Stimulated activated CD4-positive, alpha-beta T cell treated with anti-CD3 and anti-CD28 coated beads, Interleukin-1b, Interleukin-23, amount 100 ng/mL, for 24 hours (primary cell): ENCODE data around the gene KNCN.

Source experiments
- DNase-seq, 4 experiments: peaks; one replicate each; pipeline ENCODE4 v3.0.0-alpha.2; 2020; ENCODE audit warnings: low read depth in 4 of 4, low spot score in 1 of 4

Gene KNCN

GRCh38 chr1:46525253-46525983 lies 26.0 kb downstream of the KNCN start:
- DNase-seq = no peak

- no peak for DNase-seq
Observed at GRCh38 chr1:46524843-46525242, 26.6 kb downstream of the KNCN start.

- DNase-seq = no peak
Observed at GRCh38 chr1:46523496-46524353, 27.7 kb downstream of the KNCN start.

GRCh38 chr1:46522969-46523320 lies 28.5 kb downstream of the KNCN start:
- no peak for DNase-seq

- peak in 1 of 4 experiments; percentile 33 for DNase-seq
Observed at GRCh38 chr1:46522184-46522968, 29.1 kb downstream of the KNCN start.

- DNase-seq = no peak
Observed at GRCh38 chr1:46521414-46521813, 30.0 kb downstream of the KNCN start.

GRCh38 chr1:46520063-46520911 lies 31.2 kb downstream of the KNCN start:
- no peak for DNase-seq

- DNase-seq = no peak
Observed at GRCh38 chr1:46519209-46519608, 32.2 kb downstream of the KNCN start.

- no peak for DNase-seq
Observed at GRCh38 chr1:46517932-46518498, 33.4 kb downstream of the KNCN start.

GRCh38 chr1:46517010-46517600 lies 34.3 kb downstream of the KNCN start:
- no peak for DNase-seq

GRCh38 chr1:46516200-46516950 lies 35.1 kb downstream of the KNCN start:
- no peak for DNase-seq

- DNase-seq = no peak
Observed at GRCh38 chr1:46515576-46515975, 35.9 kb downstream of the KNCN start.

GRCh38 chr1:46513536-46513935 lies 37.9 kb downstream of the KNCN start:
- no peak for DNase-seq

- no peak for DNase-seq
Observed at GRCh38 chr1:46512792-46513190, 38.7 kb downstream of the KNCN start.

GRCh38 chr1:46512135-46512791 lies 39.2 kb downstream of the KNCN start:
- no peak for DNase-seq

- DNase-seq = no peak
Observed at GRCh38 chr1:46510998-46511365, 40.5 kb downstream of the KNCN start.

- DNase-seq = no peak
Observed at GRCh38 chr1:46510341-46510997, 41.0 kb downstream of the KNCN start.

- DNase-seq = no peak
Observed at GRCh38 chr1:46508757-46509156, 42.7 kb downstream of the KNCN start.
